Measurements from ENCODE around the gene ARHGEF4.
A peak's percentile ranks its signal among the peaks of the same experiment; 100 is the strongest.

ARHGEF4 gene

GRCh38 chr2:131035112-131035825 lies 198.6 kb downstream of the ARHGEF4 start:
- H3K27ac Mint-ChIP-seq = no peak overlapping the region
- peaks cover 15% of the 10 kb centered on the region for H3K4me1 Mint-ChIP-seq (ENCODE audit: low read depth)
- H3K4me3 Mint-ChIP-seq = peak overlapping the region; percentile 58
- H3K9me3 Mint-ChIP-seq = no peaks in the 10 kb centered on the region
- H3K27me3 Mint-ChIP-seq = peaks cover 12% of the 10 kb centered on the region
- no peaks in the 10 kb centered on the region for H3K36me3 Mint-ChIP-seq (ENCODE audit: low read depth)

DNA sequence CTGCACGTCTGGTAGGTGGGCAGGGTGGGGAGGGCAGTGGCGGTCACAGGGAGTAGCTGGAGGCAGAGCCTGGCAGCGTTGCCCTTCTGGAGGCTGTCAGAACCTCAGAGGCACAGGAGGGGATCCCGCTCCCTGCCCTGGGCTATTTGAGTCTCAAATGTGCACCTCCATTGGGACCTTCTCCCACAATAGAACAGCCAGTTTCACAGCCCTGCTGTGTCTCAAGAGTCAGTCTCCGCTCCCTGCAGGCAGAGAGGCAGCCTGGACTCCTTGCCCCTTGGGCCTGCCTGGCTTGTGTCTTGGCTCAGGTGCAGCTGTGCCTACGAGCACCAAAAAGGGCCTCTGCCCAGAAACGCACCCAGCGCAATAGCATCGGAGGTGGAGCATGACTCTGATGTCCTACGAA lies 199.1 kb downstream of the ARHGEF4 start:
- H3K36me3 Mint-ChIP-seq (ENCODE audit: low read depth) = no peaks in the 10 kb centered on the region
- peak overlapping the region; percentile 35 for H3K4me3 Mint-ChIP-seq
- H3K27me3 Mint-ChIP-seq = peaks cover 12% of the 10 kb centered on the region
- H3K27ac Mint-ChIP-seq = no peak overlapping the region
- peaks cover 20% of the 10 kb centered on the region for H3K4me1 Mint-ChIP-seq (ENCODE audit: low read depth)
- no peaks in the 10 kb centered on the region for H3K9me3 Mint-ChIP-seq

- peaks cover 12% of the 10 kb centered on the region for H3K27me3 Mint-ChIP-seq
- no peak overlapping the region for H3K4me3 Mint-ChIP-seq
- no peaks in the 10 kb centered on the region for H3K9me3 Mint-ChIP-seq
- H3K36me3 Mint-ChIP-seq (ENCODE audit: low read depth) = no peaks in the 10 kb centered on the region
- H3K27ac Mint-ChIP-seq = no peak overlapping the region
- peaks cover 25% of the 10 kb centered on the region for H3K4me1 Mint-ChIP-seq (ENCODE audit: low read depth)
These were observed 199.6 kb downstream of the ARHGEF4 start for GRCh38 chr2:131036269-131036668.

DNA sequence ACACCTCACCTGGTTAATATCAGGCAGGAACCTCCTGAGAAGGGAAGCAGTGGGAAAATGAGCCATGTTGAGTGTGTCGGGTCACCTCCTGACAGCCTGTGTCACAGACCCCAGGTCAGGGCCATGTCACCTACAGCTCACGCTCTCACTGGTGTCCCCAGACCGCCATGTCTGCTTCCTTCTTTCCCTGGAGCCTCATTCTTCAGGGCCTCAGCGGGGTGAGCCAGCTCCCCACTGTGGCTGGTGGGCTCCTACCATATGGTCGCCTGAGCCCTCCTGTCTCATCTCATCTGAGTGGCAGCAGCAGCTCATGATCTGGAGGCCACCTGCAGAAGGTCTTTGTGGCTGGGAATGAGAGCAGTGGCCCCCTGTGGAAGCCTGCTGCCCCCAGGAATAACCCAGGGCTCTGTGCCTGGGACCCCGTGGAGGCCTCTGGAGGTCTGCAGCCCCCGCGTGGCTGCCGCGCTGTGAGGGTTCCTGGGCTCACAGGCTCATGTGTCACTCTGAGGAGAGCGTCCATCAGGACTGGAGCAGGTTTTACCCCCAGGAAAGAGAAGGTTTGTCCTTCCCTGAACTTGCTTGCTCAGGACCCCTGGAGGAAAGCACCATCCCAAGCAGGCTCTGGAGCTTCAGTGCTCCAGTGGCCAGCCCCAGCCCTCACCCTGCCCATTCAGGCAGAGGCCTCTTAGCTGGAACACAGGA lies 200.1 kb downstream of the ARHGEF4 start:
- Mint-ChIP-seq H3K4me1 (ENCODE audit: low read depth) (peaks cover 30% of the 10 kb centered on the region), H3K4me3 (no peak overlapping the region), H3K36me3 (ENCODE audit: low read depth) (no peaks in the 10 kb centered on the region), H3K27ac (no peak overlapping the region), H3K9me3 (no peaks in the 10 kb centered on the region), H3K27me3 (peaks cover 12% of the 10 kb centered on the region)

DNA sequence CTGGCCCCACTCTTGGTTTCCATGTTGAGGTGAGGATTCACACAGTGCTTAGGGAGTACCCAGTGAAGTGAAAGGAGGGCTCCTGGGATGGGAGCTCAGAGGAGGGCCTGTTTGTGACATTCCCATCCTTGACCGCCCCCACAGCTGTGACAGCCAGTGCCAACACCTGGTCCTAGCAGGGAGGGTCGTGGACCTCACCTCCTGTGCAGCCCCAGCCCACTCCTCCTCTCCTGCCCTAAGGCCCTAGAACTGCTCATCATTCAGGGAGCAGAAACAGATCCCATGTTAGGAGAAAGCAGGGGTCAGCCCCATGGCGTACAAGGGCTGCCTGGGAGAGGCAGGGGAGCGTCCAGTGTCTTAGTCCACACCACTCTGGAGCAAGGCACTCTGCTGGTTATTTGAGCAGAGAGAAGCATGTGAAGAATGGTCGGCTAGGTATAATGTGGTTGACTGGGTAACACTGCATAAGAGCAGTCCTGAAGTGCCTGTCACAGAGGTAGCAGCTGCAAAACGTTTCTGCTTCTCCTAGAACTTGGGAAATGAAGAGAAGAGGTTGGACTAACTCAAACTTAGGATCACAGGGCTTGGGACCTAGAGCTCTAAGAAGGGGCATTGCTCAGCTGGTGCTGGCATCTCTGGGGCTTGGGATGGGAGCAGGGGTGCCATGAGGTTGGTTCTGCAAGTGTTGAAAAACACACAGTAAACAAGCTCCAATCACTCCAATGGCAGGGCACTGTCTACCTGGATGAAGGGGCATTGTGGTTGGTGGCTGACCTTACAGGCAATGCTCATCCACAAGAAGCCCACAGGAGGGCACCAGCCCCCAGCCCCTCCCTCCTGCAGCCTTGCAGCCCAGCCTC lies 200.9 kb downstream of the ARHGEF4 start:
- no peaks in the 10 kb centered on the region for H3K36me3 Mint-ChIP-seq (ENCODE audit: low read depth)
- H3K4me3 Mint-ChIP-seq = no peak overlapping the region

GRCh38 chr2:131038258-131039100 lies 201.8 kb downstream of the ARHGEF4 start:
- H3K9me3 Mint-ChIP-seq = no peaks in the 10 kb centered on the region
- H3K27me3 Mint-ChIP-seq = peaks cover 12% of the 10 kb centered on the region
- H3K4me1 Mint-ChIP-seq (ENCODE audit: low read depth) = peaks cover 36% of the 10 kb centered on the region
- H3K36me3 Mint-ChIP-seq (ENCODE audit: low read depth) = no peaks in the 10 kb centered on the region
- H3K27ac Mint-ChIP-seq = no peak overlapping the region
- no peak overlapping the region for H3K4me3 Mint-ChIP-seq

More for the DNA sequence above, 200.9 kb downstream of the ARHGEF4 start:
- Mint-ChIP-seq H3K27ac (no peak overlapping the region), H3K9me3 (no peaks in the 10 kb centered on the region), H3K4me1 (ENCODE audit: low read depth) (peaks cover 36% of the 10 kb centered on the region), H3K27me3 (peaks cover 12% of the 10 kb centered on the region)

GRCh38 chr2:131039101-131039440 lies 202.4 kb downstream of the ARHGEF4 start:
- Mint-ChIP-seq H3K36me3 (ENCODE audit: low read depth) (no peaks in the 10 kb centered on the region), H3K27ac (no peak overlapping the region), H3K9me3 (no peaks in the 10 kb centered on the region), H3K4me3 (no peak overlapping the region), H3K4me1 (ENCODE audit: low read depth) (peaks cover 33% of the 10 kb centered on the region), H3K27me3 (peaks cover 9% of the 10 kb centered on the region)

DNA sequence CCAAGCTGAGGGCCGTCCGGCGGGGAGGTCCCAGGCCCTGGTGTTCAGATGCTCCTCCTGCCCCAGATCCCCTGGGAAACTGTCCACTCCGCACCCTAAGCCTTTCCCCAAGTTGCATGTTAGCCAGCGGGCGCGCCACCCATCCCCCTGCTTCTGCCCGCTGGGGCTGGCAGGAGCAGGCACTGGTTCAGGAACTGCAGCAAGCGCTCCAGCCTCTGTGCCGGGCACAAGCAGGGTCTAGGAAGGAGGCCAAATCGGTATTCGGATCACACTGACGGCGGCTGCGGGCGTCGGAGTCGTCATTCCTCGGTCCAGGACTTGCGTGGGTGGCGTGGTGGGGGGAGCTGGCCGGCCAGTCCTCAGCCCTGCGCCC lies 202.8 kb downstream of the ARHGEF4 start:
- Mint-ChIP-seq H3K4me3 (no peak overlapping the region), H3K9me3 (no peaks in the 10 kb centered on the region), H3K36me3 (ENCODE audit: low read depth) (no peaks in the 10 kb centered on the region)

GRCh38 chr2:131039908-131040660 lies 203.4 kb downstream of the ARHGEF4 start:
- Mint-ChIP-seq H3K4me3 (peak overlapping the region; percentile 59), H3K27ac (no peak overlapping the region), H3K4me1 (ENCODE audit: low read depth) (peaks cover 30% of the 10 kb centered on the region), H3K27me3 (peaks cover 5% of the 10 kb centered on the region), H3K9me3 (no peaks in the 10 kb centered on the region), H3K36me3 (ENCODE audit: low read depth) (no peaks in the 10 kb centered on the region)

More for the DNA sequence above, 202.8 kb downstream of the ARHGEF4 start:
- Mint-ChIP-seq H3K27ac (no peak overlapping the region), H3K27me3 (peaks cover 5% of the 10 kb centered on the region), H3K4me1 (ENCODE audit: low read depth) (peaks cover 30% of the 10 kb centered on the region)

GRCh38 chr2:131040661-131041401 lies 204.1 kb downstream of the ARHGEF4 start:
- H3K36me3 Mint-ChIP-seq (ENCODE audit: low read depth) = no peaks in the 10 kb centered on the region
- peaks cover 30% of the 10 kb centered on the region for H3K4me1 Mint-ChIP-seq (ENCODE audit: low read depth)
- H3K4me3 Mint-ChIP-seq = peak overlapping the region; percentile 59
- peaks cover 5% of the 10 kb centered on the region for H3K27me3 Mint-ChIP-seq
- no peak overlapping the region for H3K27ac Mint-ChIP-seq
- H3K9me3 Mint-ChIP-seq = no peaks in the 10 kb centered on the region

- Mint-ChIP-seq H3K36me3 (ENCODE audit: low read depth) (peaks cover under 1% of the 10 kb centered on the region), H3K27ac (no peak overlapping the region), H3K9me3 (no peaks in the 10 kb centered on the region), H3K27me3 (no peaks in the 10 kb centered on the region), H3K4me3 (peak overlapping the region; percentile 59), H3K4me1 (ENCODE audit: low read depth) (peaks cover 30% of the 10 kb centered on the region)
These were observed 204.9 kb downstream of the ARHGEF4 start for GRCh38 chr2:131041402-131042147.

DNA sequence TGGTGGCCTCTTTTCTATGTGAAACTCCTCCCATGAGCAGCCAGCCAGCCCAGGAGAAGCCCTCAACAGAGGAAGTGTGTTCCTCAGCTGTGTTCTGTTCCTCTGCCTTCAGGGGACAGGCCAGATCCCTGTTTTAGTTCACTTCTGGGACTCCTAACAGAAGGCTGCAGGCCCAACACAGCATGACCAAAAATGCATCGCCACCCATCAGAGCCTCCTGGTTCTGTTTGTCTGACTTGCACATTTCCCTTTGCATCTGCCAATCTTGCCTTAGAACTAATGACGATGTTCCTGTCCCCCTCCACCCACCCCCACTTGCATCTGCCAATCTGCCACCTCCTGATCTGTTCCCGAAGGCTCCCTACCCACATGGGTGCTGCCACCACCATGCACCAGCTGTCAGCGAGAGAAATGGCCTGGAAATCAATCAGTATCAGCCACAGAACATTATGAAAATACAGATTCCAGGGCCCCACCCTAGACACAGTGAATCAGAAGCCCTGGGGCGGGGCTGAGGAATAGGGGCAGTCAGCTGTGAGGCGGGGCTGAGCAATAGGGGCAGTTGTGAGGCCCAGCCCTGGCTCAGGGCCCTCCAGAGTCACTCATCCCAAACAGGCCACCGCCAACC lies 205.5 kb downstream of the ARHGEF4 start:
- H3K9me3 Mint-ChIP-seq = no peaks in the 10 kb centered on the region
- peaks cover 4% of the 10 kb centered on the region for H3K36me3 Mint-ChIP-seq (ENCODE audit: low read depth)
- no peaks in the 10 kb centered on the region for H3K27me3 Mint-ChIP-seq
- H3K27ac Mint-ChIP-seq = no peak overlapping the region
- no peak overlapping the region for H3K4me3 Mint-ChIP-seq
- H3K4me1 Mint-ChIP-seq (ENCODE audit: low read depth) = peaks cover 30% of the 10 kb centered on the region
